ENCODE data around the gene DUSP5. TPM values are rescaled to one million over a fixed set of nuclear protein-coding genes. Genes with fewer than 3 reads are reported as not detected.

DUSP5 gene
- total RNA-seq, 1 experiment from 2014 or later: 23.6 TPM

- Histone ChIP-seq H3K9me3 (ENCODE audit: low read length) (no peaks in the 10 kb centered on the region), H3K27ac (ENCODE audit: low read length) (no peak overlapping the region), H3K4me2 (ENCODE audit: low read depth, low read length, poor library complexity, severe bottlenecking) (no peak overlapping the region), H3K9ac (ENCODE audit: low read length) (no peak overlapping the region), H3K9me2 (replicated peaks; ENCODE audit: insufficient read depth, low read length) (no peaks in the 10 kb centered on the region), H3K36me3 (ENCODE audit: insufficient read depth, low read length) (no peaks in the 10 kb centered on the region), H2AFZ (ENCODE audit: low read length) (no peak overlapping the region), H3K4me1 (ENCODE audit: low read length) (peaks cover 9% of the 10 kb centered on the region), H3K4me3 (ENCODE audit: low read length) (no peak overlapping the region), H3K27me3 (ENCODE audit: low read length) (no peaks in the 10 kb centered on the region), H4K20me1 (ENCODE audit: insufficient read depth, low read depth, low read length) (no peaks in the 10 kb centered on the region), H3K79me2 (ENCODE audit: low read length) (no peaks in the 10 kb centered on the region)
- DNase-seq: no peak
These were observed 47.3 kb downstream of the DUSP5 start for GRCh38 chr10:110544958-110545537.

DNA sequence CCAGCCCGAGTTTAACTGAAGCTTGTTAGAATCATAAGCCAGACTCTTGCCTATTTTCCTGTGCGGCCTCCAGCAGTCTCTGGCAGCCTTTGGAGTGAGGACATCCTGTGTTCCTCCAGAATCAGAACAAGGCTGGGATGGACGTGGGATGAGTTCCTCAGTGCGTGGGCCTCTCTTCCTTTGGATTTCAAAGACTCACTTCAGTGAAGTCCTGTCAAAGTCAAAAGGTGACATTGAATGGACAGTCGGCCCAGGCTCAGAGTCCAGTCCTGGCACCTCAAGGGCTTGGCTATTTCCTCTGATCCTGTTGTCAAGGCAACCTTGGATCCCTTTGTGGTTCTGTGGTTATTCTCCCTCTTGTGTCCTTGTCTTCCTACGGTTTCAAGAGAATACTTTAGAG, 48.4 kb downstream of the DUSP5 start:
- no peaks in the 10 kb centered on the region for H3K27me3 ChIP-seq (ENCODE audit: low read length)
- no peaks in the 10 kb centered on the region for H3K79me2 ChIP-seq (ENCODE audit: low read length)
- no peak overlapping the region for H3K4me3 ChIP-seq (ENCODE audit: low read length)
- H3K9ac ChIP-seq (ENCODE audit: low read length): no peak overlapping the region
- H3K4me2 ChIP-seq (ENCODE audit: low read depth, low read length, poor library complexity, severe bottlenecking): no peak overlapping the region
- H2AFZ ChIP-seq (ENCODE audit: low read length): no peak overlapping the region
- H3K9me2 ChIP-seq (replicated peaks; ENCODE audit: insufficient read depth, low read length): no peaks in the 10 kb centered on the region
- H3K4me1 ChIP-seq (ENCODE audit: low read length): peaks cover 9% of the 10 kb centered on the region
- H3K27ac ChIP-seq (ENCODE audit: low read length): no peak overlapping the region
- no peak for DNase-seq
- no peaks in the 10 kb centered on the region for H3K9me3 ChIP-seq (ENCODE audit: low read length)
- H3K36me3 ChIP-seq (ENCODE audit: insufficient read depth, low read length): no peaks in the 10 kb centered on the region
- H4K20me1 ChIP-seq (ENCODE audit: insufficient read depth, low read depth, low read length): no peaks in the 10 kb centered on the region

DNA sequence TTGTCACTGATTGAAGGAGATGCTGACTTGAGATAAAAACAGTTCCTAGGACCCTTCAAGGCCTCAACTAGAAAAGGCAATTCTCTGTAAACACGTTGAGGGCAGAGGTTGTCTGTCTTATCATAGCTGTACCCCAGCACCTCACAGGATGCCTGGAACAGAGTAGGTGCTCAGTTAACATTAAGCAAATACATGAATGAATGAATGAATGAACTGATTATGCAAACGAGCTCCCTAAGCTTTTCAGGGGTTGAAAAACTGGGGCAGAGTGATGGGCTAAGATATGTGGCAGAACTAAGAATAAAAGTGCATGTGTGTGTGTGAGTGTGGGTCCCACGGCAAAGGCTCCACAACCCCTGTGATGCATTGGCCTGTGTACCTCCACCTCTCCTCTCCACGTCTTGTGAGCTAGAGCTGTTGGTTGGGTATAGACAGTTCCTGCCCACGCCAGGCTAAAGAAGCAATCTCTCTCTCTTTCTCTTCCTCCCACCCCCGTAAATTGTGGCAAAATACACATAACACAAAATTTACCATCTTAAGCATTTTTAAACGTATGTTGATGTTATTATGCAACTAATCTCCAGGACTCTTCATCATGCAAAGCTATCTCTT, 48.9 kb downstream of the DUSP5 start:
- Histone ChIP-seq H3K4me3 (ENCODE audit: low read length) (no peak overlapping the region), H3K4me2 (ENCODE audit: low read depth, low read length, poor library complexity, severe bottlenecking) (no peak overlapping the region), H3K36me3 (ENCODE audit: insufficient read depth, low read length) (no peaks in the 10 kb centered on the region), H3K9ac (ENCODE audit: low read length) (no peak overlapping the region), H3K79me2 (ENCODE audit: low read length) (no peaks in the 10 kb centered on the region), H4K20me1 (ENCODE audit: insufficient read depth, low read depth, low read length) (no peaks in the 10 kb centered on the region), H3K27ac (ENCODE audit: low read length) (no peak overlapping the region), H3K27me3 (ENCODE audit: low read length) (no peaks in the 10 kb centered on the region), H2AFZ (ENCODE audit: low read length) (no peak overlapping the region), H3K4me1 (ENCODE audit: low read length) (peaks cover 9% of the 10 kb centered on the region), H3K9me2 (replicated peaks; ENCODE audit: insufficient read depth, low read length) (no peaks in the 10 kb centered on the region), H3K9me3 (ENCODE audit: low read length) (no peaks in the 10 kb centered on the region)
- DNase-seq: no peak

GRCh38 chr10:110547139-110547761, 49.5 kb downstream of the DUSP5 start:
- H3K27ac ChIP-seq (ENCODE audit: low read length): no peak overlapping the region
- H3K9me2 ChIP-seq (replicated peaks; ENCODE audit: insufficient read depth, low read length): no peaks in the 10 kb centered on the region
- H3K4me2 ChIP-seq (ENCODE audit: low read depth, low read length, poor library complexity, severe bottlenecking): no peak overlapping the region
- H3K27me3 ChIP-seq (ENCODE audit: low read length): no peaks in the 10 kb centered on the region
- H3K79me2 ChIP-seq (ENCODE audit: low read length): no peaks in the 10 kb centered on the region
- H3K36me3 ChIP-seq (ENCODE audit: insufficient read depth, low read length): no peaks in the 10 kb centered on the region
- H4K20me1 ChIP-seq (ENCODE audit: insufficient read depth, low read depth, low read length): no peaks in the 10 kb centered on the region
- peaks cover 9% of the 10 kb centered on the region for H3K4me1 ChIP-seq (ENCODE audit: low read length)
- H3K4me3 ChIP-seq (ENCODE audit: low read length): no peak overlapping the region
- no peak overlapping the region for H3K9ac ChIP-seq (ENCODE audit: low read length)
- H3K9me3 ChIP-seq (ENCODE audit: low read length): no peaks in the 10 kb centered on the region
- peak; percentile 88 for DNase-seq
- H2AFZ ChIP-seq (ENCODE audit: low read length): no peak overlapping the region

GRCh38 chr10:110548002-110548401, 50.3 kb downstream of the DUSP5 start:
- Histone ChIP-seq H4K20me1 (ENCODE audit: insufficient read depth, low read depth, low read length) (no peaks in the 10 kb centered on the region), H3K27me3 (ENCODE audit: low read length) (no peaks in the 10 kb centered on the region), H3K9me2 (replicated peaks; ENCODE audit: insufficient read depth, low read length) (no peaks in the 10 kb centered on the region), H3K27ac (ENCODE audit: low read length) (no peak overlapping the region), H2AFZ (ENCODE audit: low read length) (no peak overlapping the region), H3K4me3 (ENCODE audit: low read length) (no peak overlapping the region), H3K36me3 (ENCODE audit: insufficient read depth, low read length) (no peaks in the 10 kb centered on the region), H3K9me3 (ENCODE audit: low read length) (no peaks in the 10 kb centered on the region), H3K79me2 (ENCODE audit: low read length) (no peaks in the 10 kb centered on the region), H3K4me1 (ENCODE audit: low read length) (peaks cover 9% of the 10 kb centered on the region), H3K9ac (ENCODE audit: low read length) (no peak overlapping the region), H3K4me2 (ENCODE audit: low read depth, low read length, poor library complexity, severe bottlenecking) (no peak overlapping the region)
- DNase-seq: no peak

GRCh38 chr10:110549211-110549610, 51.5 kb downstream of the DUSP5 start:
- H3K9ac ChIP-seq (ENCODE audit: low read length): no peak overlapping the region
- H3K9me3 ChIP-seq (ENCODE audit: low read length): no peaks in the 10 kb centered on the region
- H3K9me2 ChIP-seq (replicated peaks; ENCODE audit: insufficient read depth, low read length): no peaks in the 10 kb centered on the region
- no peak for DNase-seq
- no peak overlapping the region for H3K4me3 ChIP-seq (ENCODE audit: low read length)
- no peak overlapping the region for H3K27ac ChIP-seq (ENCODE audit: low read length)
- no peaks in the 10 kb centered on the region for H4K20me1 ChIP-seq (ENCODE audit: insufficient read depth, low read depth, low read length)
- H3K79me2 ChIP-seq (ENCODE audit: low read length): no peaks in the 10 kb centered on the region
- peaks cover 9% of the 10 kb centered on the region for H3K4me1 ChIP-seq (ENCODE audit: low read length)
- H3K36me3 ChIP-seq (ENCODE audit: insufficient read depth, low read length): no peaks in the 10 kb centered on the region
- no peaks in the 10 kb centered on the region for H3K27me3 ChIP-seq (ENCODE audit: low read length)
- no peak overlapping the region for H2AFZ ChIP-seq (ENCODE audit: low read length)
- H3K4me2 ChIP-seq (ENCODE audit: low read depth, low read length, poor library complexity, severe bottlenecking): no peak overlapping the region

GRCh38 chr10:110553905-110554304, 56.2 kb downstream of the DUSP5 start:
- Histone ChIP-seq H3K4me3 (ENCODE audit: low read length) (no peak overlapping the region), H3K9me2 (replicated peaks; ENCODE audit: insufficient read depth, low read length) (no peaks in the 10 kb centered on the region), H3K9me3 (ENCODE audit: low read length) (no peaks in the 10 kb centered on the region), H3K4me1 (ENCODE audit: low read length) (peaks cover 14% of the 10 kb centered on the region), H4K20me1 (ENCODE audit: insufficient read depth, low read depth, low read length) (no peaks in the 10 kb centered on the region), H3K27ac (ENCODE audit: low read length) (no peak overlapping the region), H3K36me3 (ENCODE audit: insufficient read depth, low read length) (no peaks in the 10 kb centered on the region), H2AFZ (ENCODE audit: low read length) (no peak overlapping the region), H3K4me2 (ENCODE audit: low read depth, low read length, poor library complexity, severe bottlenecking) (no peak overlapping the region), H3K79me2 (ENCODE audit: low read length) (no peaks in the 10 kb centered on the region), H3K9ac (ENCODE audit: low read length) (no peak overlapping the region), H3K27me3 (ENCODE audit: low read length) (no peaks in the 10 kb centered on the region)
- no peak for DNase-seq

DNA sequence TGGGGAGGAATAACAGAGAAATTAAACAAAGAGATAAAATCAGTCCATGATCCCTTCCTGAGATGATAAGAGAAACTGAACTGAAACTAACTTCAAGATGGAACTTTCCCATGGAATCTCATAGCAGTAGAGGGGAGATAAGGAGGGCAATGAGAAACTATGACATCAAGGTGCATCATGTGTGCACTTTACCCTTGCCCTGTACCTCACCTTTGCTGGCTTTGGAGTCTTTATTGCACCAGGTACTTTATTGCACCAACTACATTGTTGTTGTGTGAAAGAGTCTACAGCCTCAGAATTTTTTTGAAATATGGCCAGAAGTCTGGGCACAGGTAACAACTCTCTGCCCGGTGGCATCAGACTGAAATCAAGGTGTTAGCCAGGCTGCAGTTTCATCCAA, 58.6 kb downstream of the DUSP5 start:
- no peaks in the 10 kb centered on the region for H3K36me3 ChIP-seq (ENCODE audit: insufficient read depth, low read length)
- H3K27me3 ChIP-seq (ENCODE audit: low read length): no peaks in the 10 kb centered on the region
- peaks cover 14% of the 10 kb centered on the region for H3K4me1 ChIP-seq (ENCODE audit: low read length)
- H3K27ac ChIP-seq (ENCODE audit: low read length): no peak overlapping the region
- no peaks in the 10 kb centered on the region for H4K20me1 ChIP-seq (ENCODE audit: insufficient read depth, low read depth, low read length)
- no peak overlapping the region for H3K9ac ChIP-seq (ENCODE audit: low read length)
- H3K9me2 ChIP-seq (replicated peaks; ENCODE audit: insufficient read depth, low read length): no peaks in the 10 kb centered on the region
- H3K9me3 ChIP-seq (ENCODE audit: low read length): no peaks in the 10 kb centered on the region
- no peak overlapping the region for H2AFZ ChIP-seq (ENCODE audit: low read length)
- H3K4me3 ChIP-seq (ENCODE audit: low read length): no peak overlapping the region
- H3K79me2 ChIP-seq (ENCODE audit: low read length): no peaks in the 10 kb centered on the region
- DNase-seq: no peak
- no peak overlapping the region for H3K4me2 ChIP-seq (ENCODE audit: low read depth, low read length, poor library complexity, severe bottlenecking)

Data from Karpas-422 (cell line).